Measurements from ENCODE around the gene AFG3L2.

The AFG3L2 gene

GRCh38 chr18:12422936-12423335 is 45.9 kb upstream of the AFG3L2 start:
- Histone ChIP-seq H3K27me3 (ENCODE audit: control insufficient read depth in 3 of 3, insufficient read depth in 3 of 3, low read depth in 1 of 3, low read length in 3 of 3) (no peaks in the 10 kb centered on the region), H2BK15ac (ENCODE audit: low read length) (no peak overlapping the region), H3K14ac (ENCODE audit: low read length) (no peak overlapping the region), H3K4me3 (ENCODE audit: low read length in 2 of 2) (no peak overlapping the region), H3K18ac (ENCODE audit: low read length) (no peak overlapping the region), H3K23ac (ENCODE audit: low read depth, low read length, poor library complexity) (no peak overlapping the region), H4K8ac (ENCODE audit: low read depth, low read length) (no peak overlapping the region), H3K9me3 (replicated peaks in 1 of 2; ENCODE audit: control insufficient read depth in 2 of 2, insufficient read depth in 1 of 2, low read depth in 1 of 2, low read length in 2 of 2) (peaks cover 2 to 12% of the 10 kb centered on the region in 2 donors), H3K4me1 (ENCODE audit: control insufficient read depth in 2 of 2, insufficient read depth in 1 of 2, low read depth in 1 of 2, low read length in 2 of 2) (peaks cover 2 to 4% of the 10 kb centered on the region in 2 donors), H2BK120ac (ENCODE audit: low read depth, low read length) (no peak overlapping the region), H3K27ac (replicated peaks; ENCODE audit: low read length) (no peak overlapping the region), H2AFZ (ENCODE audit: low read length) (no peak overlapping the region), H2BK5ac (ENCODE audit: low read length) (no peak overlapping the region), H3K4me2 (ENCODE audit: insufficient read depth, low read length, poor library complexity, severe bottlenecking) (no peak overlapping the region), H2BK12ac (ENCODE audit: low read length) (no peak overlapping the region), H3K9ac (ENCODE audit: low read depth, low read length, poor library complexity) (peak overlapping the region; percentile 56), H3K36me3 (replicated peaks in 1 of 2; ENCODE audit: control insufficient read depth in 2 of 2, insufficient read depth in 2 of 2, low read length in 2 of 2) (peaks cover 17 to 21% of the 10 kb centered on the region in 2 donors), H3K4ac (ENCODE audit: low read length) (no peak overlapping the region), H2AK5ac (ENCODE audit: low read depth, low read length) (no peak overlapping the region), H4K91ac (ENCODE audit: low read depth, low read length, poor library complexity) (no peak overlapping the region), H3K79me1 (ENCODE audit: low read depth, low read length) (no peaks in the 10 kb centered on the region)
- no CpG with 5 or more reads among the region's 9 CpGs for WGBS, 2 donors (ENCODE audit: extremely low coverage in 2 of 2, insufficient read length in 2 of 2, insufficient replicate concordance in 1 of 2)
- no peak for DNase-seq (ENCODE audit: low spot score)

- Histone ChIP-seq H3K4me3 (ENCODE audit: low read length in 2 of 2) (no peak overlapping the region), H3K27ac (replicated peaks; ENCODE audit: low read length) (no peak overlapping the region), H3K36me3 (replicated peaks in 1 of 2; ENCODE audit: control insufficient read depth in 2 of 2, insufficient read depth in 2 of 2, low read length in 2 of 2) (peaks cover 9 to 11% of the 10 kb centered on the region in 2 donors), H3K9ac (ENCODE audit: low read depth, low read length, poor library complexity) (no peak overlapping the region), H2AK5ac (ENCODE audit: low read depth, low read length) (no peak overlapping the region), H2BK120ac (ENCODE audit: low read depth, low read length) (no peak overlapping the region), H3K23ac (ENCODE audit: low read depth, low read length, poor library complexity) (no peak overlapping the region), H4K8ac (ENCODE audit: low read depth, low read length) (no peak overlapping the region), H3K4me1 (ENCODE audit: control insufficient read depth in 2 of 2, insufficient read depth in 1 of 2, low read depth in 1 of 2, low read length in 2 of 2) (peaks cover 6 to 7% of the 10 kb centered on the region in 2 donors), H2AFZ (ENCODE audit: low read length) (no peak overlapping the region), H3K9me3 (replicated peaks in 1 of 2; ENCODE audit: control insufficient read depth in 2 of 2, insufficient read depth in 1 of 2, low read depth in 1 of 2, low read length in 2 of 2) (peaks cover 2 to 3% of the 10 kb centered on the region in 2 donors), H3K79me1 (ENCODE audit: low read depth, low read length) (no peaks in the 10 kb centered on the region), H3K14ac (ENCODE audit: low read length) (no peak overlapping the region), H3K4ac (ENCODE audit: low read length) (no peak overlapping the region), H2BK12ac (ENCODE audit: low read length) (no peak overlapping the region), H2BK5ac (ENCODE audit: low read length) (no peak overlapping the region), H3K27me3 (ENCODE audit: control insufficient read depth in 3 of 3, insufficient read depth in 3 of 3, low read depth in 1 of 3, low read length in 3 of 3) (no peaks in the 10 kb centered on the region), H2BK15ac (ENCODE audit: low read length) (no peak overlapping the region), H3K18ac (ENCODE audit: low read length) (no peak overlapping the region), H4K91ac (ENCODE audit: low read depth, low read length, poor library complexity) (no peak overlapping the region), H3K4me2 (ENCODE audit: insufficient read depth, low read length, poor library complexity, severe bottlenecking) (no peak overlapping the region)
- no peak for DNase-seq (ENCODE audit: low spot score)
- no CpG with 5 or more reads among the region's 5 CpGs for WGBS, 2 donors (ENCODE audit: extremely low coverage in 2 of 2, insufficient read length in 2 of 2, insufficient replicate concordance in 1 of 2)
Observed at GRCh38 chr18:12421732-12422131, 44.7 kb upstream of the AFG3L2 start.

- Histone ChIP-seq H3K36me3 (replicated peaks in 1 of 2; ENCODE audit: control insufficient read depth in 2 of 2, insufficient read depth in 2 of 2, low read length in 2 of 2) (peaks cover 8 to 9% of the 10 kb centered on the region in 2 donors), H4K8ac (ENCODE audit: low read depth, low read length) (no peak overlapping the region), H2BK15ac (ENCODE audit: low read length) (peak overlapping the region; percentile 93), H3K27me3 (ENCODE audit: control insufficient read depth in 3 of 3, insufficient read depth in 3 of 3, low read depth in 1 of 3, low read length in 3 of 3) (no peaks in the 10 kb centered on the region), H3K4me1 (ENCODE audit: control insufficient read depth in 2 of 2, insufficient read depth in 1 of 2, low read depth in 1 of 2, low read length in 2 of 2) (peaks cover 6 to 7% of the 10 kb centered on the region in 2 donors), H3K23ac (ENCODE audit: low read depth, low read length, poor library complexity) (peak overlapping the region; percentile 14), H3K9ac (ENCODE audit: low read depth, low read length, poor library complexity) (peak overlapping the region; percentile 39), H3K4me2 (ENCODE audit: insufficient read depth, low read length, poor library complexity, severe bottlenecking) (peak overlapping the region; percentile 67), H3K4ac (ENCODE audit: low read length) (no peak overlapping the region), H2BK12ac (ENCODE audit: low read length) (no peak overlapping the region), H4K91ac (ENCODE audit: low read depth, low read length, poor library complexity) (peak overlapping the region; percentile 74), H2AK5ac (ENCODE audit: low read depth, low read length) (no peak overlapping the region), H3K9me3 (replicated peaks in 1 of 2; ENCODE audit: control insufficient read depth in 2 of 2, insufficient read depth in 1 of 2, low read depth in 1 of 2, low read length in 2 of 2) (peaks cover 0 to 2% of the 10 kb centered on the region in 2 donors), H3K14ac (ENCODE audit: low read length) (no peak overlapping the region), H3K27ac (replicated peaks; ENCODE audit: low read length) (peak overlapping the region; percentile 55), H2AFZ (ENCODE audit: low read length) (no peak overlapping the region), H3K4me3 (ENCODE audit: low read length in 2 of 2) (peak overlapping the region in 1 of 2 donors; percentile 72), H2BK5ac (ENCODE audit: low read length) (peak overlapping the region; percentile 58), H3K18ac (ENCODE audit: low read length) (peak overlapping the region; percentile 96), H3K79me1 (ENCODE audit: low read depth, low read length) (no peaks in the 10 kb centered on the region), H2BK120ac (ENCODE audit: low read depth, low read length) (peak overlapping the region; percentile 42)
- peak; percentile 59 for DNase-seq (ENCODE audit: low spot score)
- no CpG with 5 or more reads among the region's 27 CpGs for WGBS, 2 donors (ENCODE audit: extremely low coverage in 2 of 2, insufficient read length in 2 of 2, insufficient replicate concordance in 1 of 2)
Observed at GRCh38 chr18:12420821-12421421, 43.9 kb upstream of the AFG3L2 start.

- WGBS, 2 donors (ENCODE audit: extremely low coverage in 2 of 2, insufficient read length in 2 of 2, insufficient replicate concordance in 1 of 2), result no CpG with 5 or more reads among the region's 4 CpGs
- Histone ChIP-seq H3K36me3 (replicated peaks in 1 of 2; ENCODE audit: control insufficient read depth in 2 of 2, insufficient read depth in 2 of 2, low read length in 2 of 2) (peaks cover under 1 to 8% of the 10 kb centered on the region in 2 donors), H3K9me3 (replicated peaks in 1 of 2; ENCODE audit: control insufficient read depth in 2 of 2, insufficient read depth in 1 of 2, low read depth in 1 of 2, low read length in 2 of 2) (peaks cover 0 to 2% of the 10 kb centered on the region in 2 donors), H3K4me1 (ENCODE audit: control insufficient read depth in 2 of 2, insufficient read depth in 1 of 2, low read depth in 1 of 2, low read length in 2 of 2) (peaks cover 6 to 7% of the 10 kb centered on the region in 2 donors), H3K79me1 (ENCODE audit: low read depth, low read length) (no peaks in the 10 kb centered on the region), H3K4ac (ENCODE audit: low read length) (no peak overlapping the region), H3K27ac (replicated peaks; ENCODE audit: low read length) (peak overlapping the region; percentile 58), H2BK120ac (ENCODE audit: low read depth, low read length) (no peak overlapping the region), H3K4me3 (ENCODE audit: low read length in 2 of 2) (no peak overlapping the region), H2BK5ac (ENCODE audit: low read length) (no peak overlapping the region), H3K23ac (ENCODE audit: low read depth, low read length, poor library complexity) (no peak overlapping the region), H3K18ac (ENCODE audit: low read length) (no peak overlapping the region), H3K9ac (ENCODE audit: low read depth, low read length, poor library complexity) (no peak overlapping the region), H2AFZ (ENCODE audit: low read length) (no peak overlapping the region), H2AK5ac (ENCODE audit: low read depth, low read length) (no peak overlapping the region), H3K14ac (ENCODE audit: low read length) (no peak overlapping the region), H4K91ac (ENCODE audit: low read depth, low read length, poor library complexity) (no peak overlapping the region), H3K27me3 (ENCODE audit: control insufficient read depth in 3 of 3, insufficient read depth in 3 of 3, low read depth in 1 of 3, low read length in 3 of 3) (no peaks in the 10 kb centered on the region), H4K8ac (ENCODE audit: low read depth, low read length) (no peak overlapping the region), H2BK15ac (ENCODE audit: low read length) (no peak overlapping the region), H3K4me2 (ENCODE audit: insufficient read depth, low read length, poor library complexity, severe bottlenecking) (no peak overlapping the region), H2BK12ac (ENCODE audit: low read length) (no peak overlapping the region)
- DNase-seq (ENCODE audit: low spot score), result peak; percentile 69
Observed at GRCh38 chr18:12417687-12418086, 40.7 kb upstream of the AFG3L2 start.

Measured in neuronal stem cell (in vitro differentiated cells).